Activated T-cell treated with anti-CD3 and anti-CD28 coated beads, Interleukin-2, amount 50 U/mL, for 24 hours (primary cell): ENCODE data around the gene SCRG1.

ENCODE experiments used
- DNase-seq: peaks from one replicate; pipeline ENCODE4 v3.0.0-alpha.2; 2020
- H3K27ac Mint-ChIP-seq: 2 replicates; pipeline ENCODE4 v1.8.0; 2020; ENCODE audit warnings: mild to moderate bottlenecking, mixed read lengths
- H3K27me3 Mint-ChIP-seq: 2 replicates; pipeline ENCODE4 v1.8.0; 2020; ENCODE audit warnings: mixed read lengths
- H3K36me3 Mint-ChIP-seq: 2 replicates; pipeline ENCODE4 v1.8.0; 2020; ENCODE audit warnings: low read depth, mixed read lengths
- H3K4me1 Mint-ChIP-seq: 2 replicates; pipeline ENCODE4 v1.8.0; 2020; ENCODE audit warnings: low read depth, mixed read lengths
- H3K4me3 Mint-ChIP-seq: 2 replicates; pipeline ENCODE4 v1.8.0; 2020; ENCODE audit warnings: mild to moderate bottlenecking, moderate library complexity, mixed read lengths
- H3K9me3 Mint-ChIP-seq: 2 replicates; pipeline ENCODE4 v1.8.0; 2020; ENCODE audit warnings: mixed read lengths

SCRG1 gene

GRCh38 chr4:173391701-173392100, 7.2 kb downstream of the SCRG1 start:
- no peaks in the 10 kb centered on the region for H3K9me3 Mint-ChIP-seq
- H3K27me3 Mint-ChIP-seq = peaks cover 3% of the 10 kb centered on the region
- no peak for DNase-seq
- no peak overlapping the region for H3K4me3 Mint-ChIP-seq
- H3K36me3 Mint-ChIP-seq = no peaks in the 10 kb centered on the region
- H3K27ac Mint-ChIP-seq = no peak overlapping the region
- no peaks in the 10 kb centered on the region for H3K4me1 Mint-ChIP-seq

GRCh38 chr4:173386751-173387150, 12.2 kb downstream of the SCRG1 start:
- H3K27ac Mint-ChIP-seq = no peak overlapping the region

GRCh38 chr4:173382349-173382748, 16.6 kb downstream of the SCRG1 start:
- Mint-ChIP-seq H3K9me3 (no peaks in the 10 kb centered on the region), H3K27me3 (peaks cover 5% of the 10 kb centered on the region), H3K27ac (no peak overlapping the region), H3K36me3 (peaks cover 2% of the 10 kb centered on the region), H3K4me1 (no peaks in the 10 kb centered on the region), H3K4me3 (no peak overlapping the region)
- no peak for DNase-seq

More at GRCh38 chr4:173386751-173387150, 12.2 kb downstream of the SCRG1 start:
- Mint-ChIP-seq H3K4me1 (no peaks in the 10 kb centered on the region), H3K36me3 (no peaks in the 10 kb centered on the region), H3K4me3 (no peak overlapping the region), H3K9me3 (no peaks in the 10 kb centered on the region), H3K27me3 (peaks cover 6% of the 10 kb centered on the region)
- no peak for DNase-seq

- peaks cover 5% of the 10 kb centered on the region for H3K27me3 Mint-ChIP-seq
- DNase-seq = no peak
- H3K27ac Mint-ChIP-seq = no peak overlapping the region
- peaks cover 2% of the 10 kb centered on the region for H3K36me3 Mint-ChIP-seq
- no peaks in the 10 kb centered on the region for H3K9me3 Mint-ChIP-seq
- no peak overlapping the region for H3K4me3 Mint-ChIP-seq
- H3K4me1 Mint-ChIP-seq = no peaks in the 10 kb centered on the region
Measured at GRCh38 chr4:173381610-173382009, 17.3 kb downstream of the SCRG1 start.

GRCh38 chr4:173380987-173381386, 17.9 kb downstream of the SCRG1 start:
- DNase-seq = no peak
- no peaks in the 10 kb centered on the region for H3K4me1 Mint-ChIP-seq
- H3K36me3 Mint-ChIP-seq = peaks cover 2% of the 10 kb centered on the region
- H3K4me3 Mint-ChIP-seq = no peak overlapping the region
- H3K27me3 Mint-ChIP-seq = peaks cover 5% of the 10 kb centered on the region
- H3K9me3 Mint-ChIP-seq = no peaks in the 10 kb centered on the region
- H3K27ac Mint-ChIP-seq = no peak overlapping the region

- DNase-seq = no peak
- H3K27ac Mint-ChIP-seq = no peak overlapping the region
- H3K9me3 Mint-ChIP-seq = no peaks in the 10 kb centered on the region
- no peaks in the 10 kb centered on the region for H3K4me1 Mint-ChIP-seq
- H3K27me3 Mint-ChIP-seq = peaks cover 5% of the 10 kb centered on the region
- H3K4me3 Mint-ChIP-seq = no peak overlapping the region
- H3K36me3 Mint-ChIP-seq = peaks cover 8% of the 10 kb centered on the region
Measured at GRCh38 chr4:173379929-173380328, 19.0 kb downstream of the SCRG1 start.

- no peaks in the 10 kb centered on the region for H3K9me3 Mint-ChIP-seq
Measured at GRCh38 chr4:173374588-173374987, 24.3 kb downstream of the SCRG1 start.

GRCh38 chr4:173371292-173372192, 27.4 kb downstream of the SCRG1 start:
- peaks cover 35% of the 10 kb centered on the region for H3K4me1 Mint-ChIP-seq
- peak; percentile 67 for DNase-seq
- peaks cover 20% of the 10 kb centered on the region for H3K27me3 Mint-ChIP-seq
- H3K4me3 Mint-ChIP-seq = peak overlapping the region; percentile 93
- H3K27ac Mint-ChIP-seq = peak overlapping the region; percentile 85
- peaks cover 24% of the 10 kb centered on the region for H3K36me3 Mint-ChIP-seq
- no peaks in the 10 kb centered on the region for H3K9me3 Mint-ChIP-seq

More at GRCh38 chr4:173374588-173374987, 24.3 kb downstream of the SCRG1 start:
- no peak overlapping the region for H3K27ac Mint-ChIP-seq
- no peak overlapping the region for H3K4me3 Mint-ChIP-seq
- peaks cover 17% of the 10 kb centered on the region for H3K4me1 Mint-ChIP-seq
- DNase-seq = no peak
- peaks cover 20% of the 10 kb centered on the region for H3K27me3 Mint-ChIP-seq
- peaks cover 26% of the 10 kb centered on the region for H3K36me3 Mint-ChIP-seq

GRCh38 chr4:173370477-173371291, 28.2 kb downstream of the SCRG1 start, which contains the start of gene SAP30:
TSS of gene SAP30 (plus strand) at chr4:173370954. CDS start at chr4:173371183, 229 bp downstream.
- H3K9me3 Mint-ChIP-seq = no peaks in the 10 kb centered on the region
- peaks cover 20% of the 10 kb centered on the region for H3K27me3 Mint-ChIP-seq
- peaks cover 20% of the 10 kb centered on the region for H3K36me3 Mint-ChIP-seq
- peak; percentile 97 for DNase-seq
- H3K27ac Mint-ChIP-seq = peak within 1 kb of the TSS; percentile 100
- peaks cover 40% of the 10 kb centered on the region for H3K4me1 Mint-ChIP-seq
- peak within 1 kb of the TSS; percentile 100 for H3K4me3 Mint-ChIP-seq

GRCh38 chr4:173370130-173370476, 28.8 kb downstream of the SCRG1 start:
- Mint-ChIP-seq H3K36me3 (peaks cover 18% of the 10 kb centered on the region), H3K27me3 (peaks cover 20% of the 10 kb centered on the region), H3K9me3 (no peaks in the 10 kb centered on the region), H3K4me3 (peak overlapping the region; percentile 100), H3K4me1 (peaks cover 45% of the 10 kb centered on the region), H3K27ac (peak overlapping the region; percentile 100)
- DNase-seq = no peak

GRCh38 chr4:173367946-173368345, 31.0 kb downstream of the SCRG1 start:
- peaks cover 10% of the 10 kb centered on the region for H3K27me3 Mint-ChIP-seq
- H3K27ac Mint-ChIP-seq = no peak overlapping the region
- DNase-seq = no peak
- peak overlapping the region; percentile 10 for H3K4me3 Mint-ChIP-seq
- peaks cover 13% of the 10 kb centered on the region for H3K36me3 Mint-ChIP-seq
- H3K9me3 Mint-ChIP-seq = no peaks in the 10 kb centered on the region
- peaks cover 39% of the 10 kb centered on the region for H3K4me1 Mint-ChIP-seq

- no peak overlapping the region for H3K27ac Mint-ChIP-seq
- H3K27me3 Mint-ChIP-seq = peaks cover 6% of the 10 kb centered on the region
- H3K4me3 Mint-ChIP-seq = no peak overlapping the region
- peaks cover 13% of the 10 kb centered on the region for H3K36me3 Mint-ChIP-seq
- H3K4me1 Mint-ChIP-seq = peaks cover 35% of the 10 kb centered on the region
- no peak for DNase-seq
- no peaks in the 10 kb centered on the region for H3K9me3 Mint-ChIP-seq
Measured at GRCh38 chr4:173367285-173367684, 31.6 kb downstream of the SCRG1 start.

GRCh38 chr4:173365359-173365996, 33.4 kb downstream of the SCRG1 start:
- no peak for DNase-seq

GRCh38 chr4:173362666-173363065, 36.2 kb downstream of the SCRG1 start:
- no peak overlapping the region for H3K27ac Mint-ChIP-seq
- H3K4me3 Mint-ChIP-seq = no peak overlapping the region
- peaks cover 4% of the 10 kb centered on the region for H3K27me3 Mint-ChIP-seq
- H3K4me1 Mint-ChIP-seq = peaks cover 19% of the 10 kb centered on the region
- no peaks in the 10 kb centered on the region for H3K36me3 Mint-ChIP-seq
- DNase-seq = no peak
- no peaks in the 10 kb centered on the region for H3K9me3 Mint-ChIP-seq

More at GRCh38 chr4:173365359-173365996, 33.4 kb downstream of the SCRG1 start:
- Mint-ChIP-seq H3K9me3 (no peaks in the 10 kb centered on the region), H3K36me3 (peaks cover 3% of the 10 kb centered on the region), H3K27me3 (no peaks in the 10 kb centered on the region), H3K4me3 (no peak overlapping the region), H3K27ac (no peak overlapping the region), H3K4me1 (peaks cover 31% of the 10 kb centered on the region)
